Measurements from ENCODE around the gene LRRC2.
A peak's percentile ranks its signal among the peaks of the same experiment; 100 is the strongest.

LRRC2 gene

DNA sequence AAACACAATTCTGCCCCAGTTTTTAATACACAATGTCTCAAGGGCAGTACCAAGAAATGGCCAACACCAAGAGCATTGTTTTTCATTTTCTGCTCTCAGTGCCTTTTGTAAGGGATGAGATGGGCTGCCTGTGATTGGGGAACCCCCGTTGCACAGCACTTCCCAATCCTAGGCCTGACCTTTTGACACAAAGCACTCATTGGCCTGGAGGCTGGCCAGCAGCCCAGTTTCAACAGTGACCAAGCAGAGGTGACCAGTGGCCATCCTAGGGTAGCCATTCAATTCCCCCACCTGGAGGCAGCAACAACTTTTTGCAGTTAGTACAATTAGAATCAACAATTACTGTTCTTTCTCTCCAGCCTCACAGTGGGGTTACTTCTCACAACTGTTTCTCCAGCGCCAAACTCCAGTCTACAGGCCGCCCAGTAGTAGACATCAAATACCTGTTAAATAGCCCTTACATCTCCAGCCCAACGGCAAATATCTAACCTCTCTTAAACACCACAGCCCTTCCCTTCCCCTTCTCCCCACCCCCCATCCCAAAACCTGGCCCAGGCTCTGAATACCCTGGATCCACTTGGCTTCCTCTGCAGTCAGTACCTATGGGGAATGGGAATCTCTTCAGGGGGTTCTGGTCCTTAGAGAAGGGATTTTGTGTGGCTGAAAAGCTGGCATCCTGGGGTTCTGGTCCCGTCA lies 8.9 kb upstream of the LRRC2 start:
- no peaks in the 10 kb centered on the region for H3K4me1 ChIP-seq
- intact Hi-C loops (cut with DNase I; ENCODE audit: low total_unique reads), result no loop called here
- TF ChIP-seq, protein P1, sequence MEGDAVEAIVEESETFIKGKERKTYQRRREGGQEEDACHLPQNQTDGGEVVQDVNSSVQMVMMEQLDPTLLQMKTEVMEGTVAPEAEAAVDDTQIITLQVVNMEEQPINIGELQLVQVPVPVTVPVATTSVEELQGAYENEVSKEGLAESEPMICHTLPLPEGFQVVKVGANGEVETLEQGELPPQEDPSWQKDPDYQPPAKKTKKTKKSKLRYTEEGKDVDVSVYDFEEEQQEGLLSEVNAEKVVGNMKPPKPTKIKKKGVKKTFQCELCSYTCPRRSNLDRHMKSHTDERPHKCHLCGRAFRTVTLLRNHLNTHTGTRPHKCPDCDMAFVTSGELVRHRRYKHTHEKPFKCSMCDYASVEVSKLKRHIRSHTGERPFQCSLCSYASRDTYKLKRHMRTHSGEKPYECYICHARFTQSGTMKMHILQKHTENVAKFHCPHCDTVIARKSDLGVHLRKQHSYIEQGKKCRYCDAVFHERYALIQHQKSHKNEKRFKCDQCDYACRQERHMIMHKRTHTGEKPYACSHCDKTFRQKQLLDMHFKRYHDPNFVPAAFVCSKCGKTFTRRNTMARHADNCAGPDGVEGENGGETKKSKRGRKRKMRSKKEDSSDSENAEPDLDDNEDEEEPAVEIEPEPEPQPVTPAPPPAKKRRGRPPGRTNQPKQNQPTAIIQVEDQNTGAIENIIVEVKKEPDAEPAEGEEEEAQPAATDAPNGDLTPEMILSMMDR (IDR thresholded peaks at IDR 0.05), result no peak
- DNase-seq, result no peak
- no peak overlapping the region for H3K27ac ChIP-seq
- no peaks in the 10 kb centered on the region for H3K36me3 ChIP-seq
- peaks cover 0 to 8% (median 0%) of the 10 kb centered on the region in 3 donors for H3K9me3 ChIP-seq
- H3K27me3 ChIP-seq, result peaks cover 0 to 41% of the 10 kb centered on the region in 2 donors
- no peak overlapping the region for H3K4me3 ChIP-seq

DNA sequence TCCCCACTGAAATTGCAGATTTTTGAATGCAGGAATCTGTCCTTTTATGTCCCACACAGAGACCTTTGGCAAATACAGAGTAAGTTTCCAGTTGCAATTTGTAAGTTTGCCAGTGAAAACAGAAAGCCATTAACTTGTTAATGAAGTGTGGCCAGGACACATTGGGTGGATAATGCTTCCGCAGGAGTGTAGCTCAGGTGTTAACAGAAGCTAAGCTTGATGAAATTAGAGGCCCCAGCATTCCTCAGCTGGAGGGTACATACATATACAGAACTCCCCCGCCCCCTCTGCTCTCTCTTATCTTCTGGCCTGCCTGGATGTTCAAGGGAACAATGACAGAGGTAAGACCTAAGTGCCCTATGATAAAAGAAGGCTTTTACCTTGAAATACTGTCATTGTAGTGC lies 8.1 kb upstream of the LRRC2 start:
- TF ChIP-seq, protein P1 (IDR thresholded peaks at IDR 0.05), result no peak
- Histone ChIP-seq H3K9me3 (peaks cover 0 to 8% (median 0%) of the 10 kb centered on the region in 3 donors), H3K4me3 (no peak overlapping the region), H3K4me1 (no peaks in the 10 kb centered on the region), H3K27me3 (peaks cover 0 to 33% of the 10 kb centered on the region in 2 donors), H3K36me3 (no peaks in the 10 kb centered on the region), H3K27ac (no peak overlapping the region)
- intact Hi-C loops (cut with DNase I; ENCODE audit: low total_unique reads), result no loop called here
- DNase-seq, result no peak

DNA sequence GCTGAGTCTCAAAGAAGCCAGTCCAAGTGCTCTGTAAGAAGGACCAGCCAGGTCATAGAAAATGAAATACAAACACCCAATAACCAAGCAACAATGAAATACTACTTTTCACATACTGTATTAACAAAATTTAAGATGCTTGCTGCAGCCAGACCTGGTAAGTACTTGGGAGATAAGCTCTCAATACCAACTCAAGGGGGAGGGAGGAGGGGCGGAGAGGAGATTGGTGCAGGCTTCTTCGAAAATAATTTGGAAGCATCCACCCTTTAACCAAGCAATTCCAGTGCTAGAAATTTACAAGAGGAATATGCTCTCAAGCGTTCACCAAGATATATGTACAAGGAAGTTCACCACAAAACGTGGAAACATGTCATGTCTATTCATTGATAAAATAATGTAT lies 7.6 kb upstream of the LRRC2 start:
- Histone ChIP-seq H3K9me3 (peaks cover 0 to 8% (median 0%) of the 10 kb centered on the region in 3 donors), H3K27ac (no peak overlapping the region), H3K4me3 (no peak overlapping the region), H3K36me3 (no peaks in the 10 kb centered on the region), H3K4me1 (no peaks in the 10 kb centered on the region), H3K27me3 (peaks cover 0 to 29% of the 10 kb centered on the region in 2 donors)
- DNase-seq, result no peak
- TF ChIP-seq, protein P1 (IDR thresholded peaks at IDR 0.05), result no peak
- intact Hi-C loops (cut with DNase I; ENCODE audit: low total_unique reads), result no loop called here

DNA sequence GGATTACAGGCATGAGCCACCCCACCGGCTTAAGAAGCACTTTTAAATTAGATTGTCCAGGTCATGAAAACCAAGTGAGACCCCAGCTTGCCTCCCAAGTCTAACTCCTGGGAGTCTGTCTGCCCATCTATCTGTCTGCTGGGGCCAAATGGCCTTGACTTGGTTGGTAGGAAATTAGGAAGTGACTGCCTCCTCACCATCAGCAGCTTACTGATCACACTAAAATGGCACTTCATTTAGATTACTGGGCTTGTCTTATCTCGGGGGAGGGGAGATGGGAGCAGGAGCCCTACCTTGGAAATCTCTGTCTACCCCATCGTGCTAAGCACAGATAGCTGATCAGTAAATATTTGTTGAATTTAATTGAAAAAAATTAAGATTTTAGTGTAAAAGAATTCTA lies 5.6 kb upstream of the LRRC2 start:
- Histone ChIP-seq H3K36me3 (no peaks in the 10 kb centered on the region), H3K27me3 (peaks cover 0 to 16% of the 10 kb centered on the region in 2 donors), H3K4me1 (no peaks in the 10 kb centered on the region), H3K4me3 (no peak overlapping the region), H3K9me3 (peaks cover 0 to 8% (median 0%) of the 10 kb centered on the region in 3 donors), H3K27ac (no peak overlapping the region)
- intact Hi-C loops (cut with DNase I; ENCODE audit: low total_unique reads), result no loop called here
- TF ChIP-seq, protein P1 (IDR thresholded peaks at IDR 0.05), result no peak
- DNase-seq, result no peak

DNA sequence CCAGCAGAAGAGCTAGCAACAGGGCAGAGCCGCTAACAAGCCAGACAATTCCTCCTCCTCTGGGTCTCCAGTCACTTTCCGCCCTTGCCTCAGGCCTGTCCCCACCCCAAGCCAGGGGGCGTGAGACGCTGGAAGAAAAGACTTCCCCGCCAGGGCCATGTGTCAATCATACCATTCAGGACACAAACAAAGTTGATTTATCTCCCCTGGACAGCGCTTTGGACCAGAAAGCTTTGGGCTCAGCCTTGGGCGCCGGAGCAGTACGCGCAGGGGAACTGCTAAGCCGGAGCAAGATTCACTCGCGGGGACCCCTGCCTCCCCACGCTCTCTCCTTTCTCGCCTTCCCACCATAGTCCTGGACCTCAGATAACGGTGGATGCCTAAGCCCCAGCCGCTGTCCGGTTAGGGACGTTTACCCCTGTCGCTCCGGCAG lies 479 bp downstream of the LRRC2 start:
- peak overlapping the region; percentile 38 to 51 for H3K4me3 ChIP-seq
- DNase-seq, result no peak
- intact Hi-C loops (cut with DNase I; ENCODE audit: low total_unique reads), result no loop called here
- no peak overlapping the region for H3K27ac ChIP-seq
- TF ChIP-seq, protein P1 (IDR thresholded peaks at IDR 0.05), result no peak
- H3K27me3 ChIP-seq, result peaks cover 0 to 32% of the 10 kb centered on the region in 2 donors
- no peaks in the 10 kb centered on the region for H3K36me3 ChIP-seq
- peaks cover 0 to 7% (median 0%) of the 10 kb centered on the region in 3 donors for H3K9me3 ChIP-seq
- peaks cover 0 to 14% (median 11%) of the 10 kb centered on the region in 4 donors for H3K4me1 ChIP-seq

Measured in tibial artery (tissue), 4 donors.